ENCODE measurements around the gene UBAC2. TPM values are rescaled to one million over a fixed set of nuclear protein-coding genes. Genes with fewer than 3 reads are reported as not detected.
"Not testable (repeated sequence)": the region's sequence is repeated elsewhere in the genome, so short reads cannot be mapped to it uniquely, and the experiment has no call there.

The UBAC2 gene
- total and polyA plus RNA-seq, 2 experiments from 2014 or later: 78.2 to 83.1 TPM

DNA sequence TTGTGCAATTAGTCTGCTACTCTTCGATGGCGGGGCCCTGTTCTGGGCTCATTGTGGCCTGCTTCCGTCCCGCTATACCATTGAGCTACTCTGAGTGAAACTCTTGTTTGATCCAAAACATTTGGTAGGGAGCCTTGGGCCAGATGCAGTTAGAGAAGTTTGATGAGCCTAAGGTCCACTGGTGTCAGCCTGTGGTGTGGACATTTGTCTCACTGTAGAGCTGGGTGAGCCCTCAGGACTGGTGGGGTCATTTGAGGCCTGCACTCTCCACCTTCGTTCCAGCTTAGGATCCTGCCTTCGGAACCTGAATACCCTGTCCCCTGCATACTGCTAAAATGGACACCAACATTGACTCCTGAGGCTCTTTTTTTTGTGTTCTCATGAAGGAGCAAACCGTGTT, 6.9 kb downstream of the UBAC2 start:
- H3K4me1 ChIP-seq (ENCODE audit: insufficient read depth): peaks cover 6% of the 10 kb centered on the region
- TF ChIP-seq EZH2phosphoT487 (IDR thresholded peaks at IDR 0.05; ENCODE audit: low read depth, severe bottlenecking, unreplicated experiment) (no peak), EZH2 (IDR thresholded peaks at IDR 0.05; ENCODE audit: borderline replicate concordance) (no peak)
- TF ChIP-seq, protein P1, sequence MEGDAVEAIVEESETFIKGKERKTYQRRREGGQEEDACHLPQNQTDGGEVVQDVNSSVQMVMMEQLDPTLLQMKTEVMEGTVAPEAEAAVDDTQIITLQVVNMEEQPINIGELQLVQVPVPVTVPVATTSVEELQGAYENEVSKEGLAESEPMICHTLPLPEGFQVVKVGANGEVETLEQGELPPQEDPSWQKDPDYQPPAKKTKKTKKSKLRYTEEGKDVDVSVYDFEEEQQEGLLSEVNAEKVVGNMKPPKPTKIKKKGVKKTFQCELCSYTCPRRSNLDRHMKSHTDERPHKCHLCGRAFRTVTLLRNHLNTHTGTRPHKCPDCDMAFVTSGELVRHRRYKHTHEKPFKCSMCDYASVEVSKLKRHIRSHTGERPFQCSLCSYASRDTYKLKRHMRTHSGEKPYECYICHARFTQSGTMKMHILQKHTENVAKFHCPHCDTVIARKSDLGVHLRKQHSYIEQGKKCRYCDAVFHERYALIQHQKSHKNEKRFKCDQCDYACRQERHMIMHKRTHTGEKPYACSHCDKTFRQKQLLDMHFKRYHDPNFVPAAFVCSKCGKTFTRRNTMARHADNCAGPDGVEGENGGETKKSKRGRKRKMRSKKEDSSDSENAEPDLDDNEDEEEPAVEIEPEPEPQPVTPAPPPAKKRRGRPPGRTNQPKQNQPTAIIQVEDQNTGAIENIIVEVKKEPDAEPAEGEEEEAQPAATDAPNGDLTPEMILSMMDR (IDR thresholded peaks at IDR 0.05; ENCODE audit: poor library complexity): no peak
- no peak overlapping the region for H3K4me3 ChIP-seq
- H3K4me2 ChIP-seq: no peak overlapping the region
- no peaks in the 10 kb centered on the region for H3K9me3 ChIP-seq (ENCODE audit: low read depth)
- H3K79me2 ChIP-seq: peaks cover 98% of the 10 kb centered on the region
- H3K9me2 ChIP-seq (replicated peaks; ENCODE audit: insufficient read depth): no peaks in the 10 kb centered on the region
- H4K20me1 ChIP-seq (ENCODE audit: insufficient read depth, poor library complexity, severe bottlenecking): peaks cover 77% of the 10 kb centered on the region
- DNase-seq (ENCODE audit: low spot score): no peak
- no peak overlapping the region for H3K27ac ChIP-seq
- WGBS (ENCODE audit: low lambda C conversion rate, missing lambda C conversion rate): 97% methylated on average over 7 of the region's 7 CpGs
- no peaks in the 10 kb centered on the region for H3K27me3 ChIP-seq
- H3K36me3 ChIP-seq (replicated peaks; ENCODE audit: insufficient read depth, low read depth): no peaks in the 10 kb centered on the region
- no peak overlapping the region for H2AFZ ChIP-seq

DNA sequence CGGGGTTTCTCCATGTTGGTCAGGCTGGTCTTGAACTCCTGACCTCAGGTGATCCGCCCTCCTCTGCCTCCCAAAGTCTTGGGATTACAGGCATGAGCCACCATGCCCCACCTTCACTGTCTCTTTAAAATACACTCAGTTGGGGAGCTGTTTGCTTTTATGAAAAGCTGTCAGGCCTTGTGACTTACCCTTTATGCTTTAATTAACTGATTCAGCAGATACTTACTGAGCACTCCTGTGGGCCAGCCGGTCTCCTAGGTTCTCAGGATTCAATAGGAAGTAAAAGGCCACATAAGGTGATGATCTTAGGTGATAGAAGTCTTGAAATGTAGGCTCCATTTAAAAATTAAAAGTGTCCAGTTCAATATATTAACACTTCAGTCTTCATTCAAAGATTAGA, 7.5 kb downstream of the UBAC2 start:
- Histone ChIP-seq H3K9me2 (replicated peaks; ENCODE audit: insufficient read depth) (no peaks in the 10 kb centered on the region), H3K4me2 (no peak overlapping the region), H3K27me3 (no peaks in the 10 kb centered on the region), H3K27ac (no peak overlapping the region), H3K4me3 (no peak overlapping the region), H3K9me3 (ENCODE audit: low read depth) (no peaks in the 10 kb centered on the region), H3K79me2 (peaks cover 98% of the 10 kb centered on the region), H3K4me1 (ENCODE audit: insufficient read depth) (peaks cover under 1% of the 10 kb centered on the region), H2AFZ (no peak overlapping the region), H4K20me1 (ENCODE audit: insufficient read depth, poor library complexity, severe bottlenecking) (peaks cover 71% of the 10 kb centered on the region), H3K36me3 (replicated peaks; ENCODE audit: insufficient read depth, low read depth) (no peaks in the 10 kb centered on the region)
- TF ChIP-seq EZH2 (IDR thresholded peaks at IDR 0.05; ENCODE audit: borderline replicate concordance): no peak
- WGBS (ENCODE audit: low lambda C conversion rate, missing lambda C conversion rate): 92% methylated on average over 3 of the region's 3 CpGs
- no peak for DNase-seq (ENCODE audit: low spot score)

DNA sequence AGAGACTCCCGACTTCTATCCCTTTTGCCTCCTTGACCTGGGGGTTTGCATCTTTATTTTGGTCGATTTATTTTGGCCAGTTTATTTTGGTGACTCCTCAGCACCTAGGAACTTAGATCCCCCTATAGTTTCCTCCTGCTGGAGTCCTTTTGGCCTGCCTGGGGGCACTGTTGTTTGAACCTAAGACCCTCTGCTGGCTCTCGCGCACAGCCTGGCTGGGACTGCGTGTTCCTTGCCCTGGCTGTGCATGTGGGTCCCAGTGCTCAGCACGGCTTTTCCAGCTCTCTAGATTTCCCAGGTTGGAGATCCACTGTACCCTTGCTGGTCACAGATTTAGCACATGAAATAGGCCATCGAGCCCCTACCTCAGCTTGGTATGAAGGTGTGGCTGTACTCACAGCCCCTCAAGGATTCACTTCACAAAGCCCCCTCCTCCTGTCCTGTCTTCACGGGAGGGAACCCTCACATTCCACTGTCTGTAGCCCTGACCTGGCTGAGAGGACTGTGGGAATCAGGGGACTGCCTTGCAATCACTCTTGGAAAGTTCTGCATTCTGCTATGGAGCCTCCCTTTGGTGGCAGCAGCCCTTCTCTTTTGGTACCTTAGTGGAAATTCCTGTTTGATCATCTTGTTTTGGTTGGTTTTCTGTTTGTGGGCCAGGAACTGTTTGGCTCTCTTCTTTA, 8.3 kb downstream of the UBAC2 start:
- TF ChIP-seq EZH2phosphoT487 (IDR thresholded peaks at IDR 0.05; ENCODE audit: low read depth, severe bottlenecking, unreplicated experiment) (no peak), EZH2 (IDR thresholded peaks at IDR 0.05; ENCODE audit: borderline replicate concordance) (no peak)
- TF ChIP-seq, protein P1 (IDR thresholded peaks at IDR 0.05; ENCODE audit: poor library complexity): no peak
- no peak overlapping the region for H3K4me3 ChIP-seq
- H3K4me1 ChIP-seq (ENCODE audit: insufficient read depth): no peaks in the 10 kb centered on the region
- H4K20me1 ChIP-seq (ENCODE audit: insufficient read depth, poor library complexity, severe bottlenecking): peaks cover 64% of the 10 kb centered on the region
- no peak overlapping the region for H3K27ac ChIP-seq
- DNase-seq (ENCODE audit: low spot score): no peak
- H3K9me2 ChIP-seq (replicated peaks; ENCODE audit: insufficient read depth): no peaks in the 10 kb centered on the region
- H3K4me2 ChIP-seq: no peak overlapping the region
- peaks cover 98% of the 10 kb centered on the region for H3K79me2 ChIP-seq
- no peaks in the 10 kb centered on the region for H3K9me3 ChIP-seq (ENCODE audit: low read depth)
- H3K27me3 ChIP-seq: no peaks in the 10 kb centered on the region
- no peaks in the 10 kb centered on the region for H3K36me3 ChIP-seq (replicated peaks; ENCODE audit: insufficient read depth, low read depth)
- H2AFZ ChIP-seq: no peak overlapping the region
- 84% methylated on average over 8 of the region's 8 CpGs for WGBS (ENCODE audit: low lambda C conversion rate, missing lambda C conversion rate)

DNA sequence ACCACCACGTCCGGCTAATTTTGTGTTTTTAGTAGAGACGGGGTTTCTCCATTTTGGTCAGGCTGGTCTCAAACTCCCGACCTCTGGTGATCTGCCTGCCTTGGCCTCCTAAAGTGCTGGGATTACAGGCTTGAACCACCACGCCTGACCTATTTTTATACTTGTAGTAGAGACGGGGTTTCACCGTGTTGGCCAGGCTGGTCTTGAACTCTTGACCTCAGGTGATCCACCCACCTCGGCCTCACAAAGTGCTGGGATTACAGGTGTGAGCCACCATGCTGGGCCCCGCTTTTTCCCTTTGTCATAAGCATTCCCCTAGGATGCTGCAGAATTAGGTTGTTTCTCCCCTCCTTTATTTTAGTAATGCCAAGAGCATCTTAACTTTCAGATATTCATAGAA, 10.0 kb downstream of the UBAC2 start:
- not testable (repeated sequence) for H3K9me3 ChIP-seq (ENCODE audit: low read depth); H3K27ac ChIP-seq; H2AFZ ChIP-seq; H3K4me1 ChIP-seq (ENCODE audit: insufficient read depth); H3K27me3 ChIP-seq; H3K36me3 ChIP-seq (replicated peaks; ENCODE audit: insufficient read depth, low read depth); DNase-seq (ENCODE audit: low spot score); H3K4me2 ChIP-seq; H3K9me2 ChIP-seq (replicated peaks; ENCODE audit: insufficient read depth); H3K4me3 ChIP-seq
- WGBS (ENCODE audit: low lambda C conversion rate, missing lambda C conversion rate): 94% methylated on average over 9 of the region's 9 CpGs
- Histone ChIP-seq H4K20me1 (ENCODE audit: insufficient read depth, poor library complexity, severe bottlenecking) (peaks cover 52% of the 10 kb centered on the region), H3K79me2 (peaks cover 98% of the 10 kb centered on the region)

Measured in hepatocyte (in vitro differentiated cells).